GM21515 (cell line): ENCODE measurements around the gene TMEM258.

Source experiments
- ATAC-seq: cut with Tn5 transposase; IDR thresholded peaks from one replicate; pipeline ENCODE4 v1.9.1; 2021; ENCODE audit not compliant: unreplicated experiment

Gene TMEM258

DNA sequence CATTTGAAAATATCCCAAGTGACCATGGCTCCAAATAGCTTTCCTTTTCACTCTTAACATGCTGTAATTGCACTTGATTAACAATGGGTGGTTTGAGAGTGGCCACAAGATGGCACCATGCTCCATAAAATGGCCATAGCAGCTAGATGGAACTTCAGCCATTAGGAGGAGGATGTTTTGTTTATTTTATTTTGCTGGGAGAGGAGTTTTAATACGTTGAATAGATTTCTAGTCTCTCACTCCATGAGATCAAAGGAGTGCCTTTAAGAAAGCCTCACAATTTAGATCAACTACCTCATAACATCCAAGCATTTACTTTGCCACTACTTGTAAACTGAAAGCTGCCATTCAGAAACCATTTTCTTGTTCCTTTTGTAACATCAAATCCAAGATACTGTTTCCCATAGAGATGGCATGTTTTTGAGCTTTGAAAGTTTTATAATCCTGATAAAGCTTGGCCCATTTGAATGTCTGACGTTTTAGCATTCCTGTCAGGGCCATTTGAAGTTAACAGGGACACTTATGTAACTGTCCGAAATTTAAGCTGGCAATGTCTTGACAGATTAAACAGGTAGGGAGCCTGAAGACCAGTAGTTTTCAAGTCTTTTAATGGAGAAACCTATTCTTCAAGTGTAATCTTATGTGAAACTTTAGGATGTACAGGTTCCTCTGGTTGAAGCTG lies 5.0 kb upstream of the TMEM258 start:
- ATAC-seq, result no peak

DNA sequence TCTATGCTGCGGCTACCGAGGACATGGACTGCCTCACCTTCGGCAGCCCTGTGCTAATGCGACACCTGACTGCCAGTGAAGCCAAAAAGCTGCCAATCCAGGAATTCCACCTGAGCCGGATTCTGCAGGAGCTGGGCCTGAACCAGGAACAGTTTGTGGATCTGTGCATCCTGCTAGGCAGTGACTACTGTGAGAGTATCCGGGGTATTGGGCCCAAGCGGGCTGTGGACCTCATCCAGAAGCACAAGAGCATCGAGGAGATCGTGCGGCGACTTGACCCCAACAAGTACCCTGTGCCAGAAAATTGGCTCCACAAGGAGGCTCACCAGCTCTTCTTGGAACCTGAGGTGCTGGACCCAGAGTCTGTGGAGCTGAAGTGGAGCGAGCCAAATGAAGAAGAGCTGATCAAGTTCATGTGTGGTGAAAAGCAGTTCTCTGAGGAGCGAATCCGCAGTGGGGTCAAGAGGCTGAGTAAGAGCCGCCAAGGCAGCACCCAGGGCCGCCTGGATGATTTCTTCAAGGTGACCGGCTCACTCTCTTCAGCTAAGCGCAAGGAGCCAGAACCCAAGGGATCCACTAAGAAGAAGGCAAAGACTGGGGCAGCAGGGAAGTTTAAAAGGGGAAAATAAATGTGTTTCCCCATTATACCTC lies 3.6 kb upstream of the TMEM258 start:
- ATAC-seq, result no peak

DNA sequence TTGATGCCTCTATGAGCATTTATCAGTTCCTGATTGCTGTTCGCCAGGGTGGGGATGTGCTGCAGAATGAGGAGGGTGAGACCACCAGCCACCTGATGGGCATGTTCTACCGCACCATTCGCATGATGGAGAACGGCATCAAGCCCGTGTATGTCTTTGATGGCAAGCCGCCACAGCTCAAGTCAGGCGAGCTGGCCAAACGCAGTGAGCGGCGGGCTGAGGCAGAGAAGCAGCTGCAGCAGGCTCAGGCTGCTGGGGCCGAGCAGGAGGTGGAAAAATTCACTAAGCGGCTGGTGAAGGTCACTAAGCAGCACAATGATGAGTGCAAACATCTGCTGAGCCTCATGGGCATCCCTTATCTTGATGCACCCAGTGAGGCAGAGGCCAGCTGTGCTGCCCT lies 3.1 kb upstream of the TMEM258 start:
- no peak for ATAC-seq

DNA sequence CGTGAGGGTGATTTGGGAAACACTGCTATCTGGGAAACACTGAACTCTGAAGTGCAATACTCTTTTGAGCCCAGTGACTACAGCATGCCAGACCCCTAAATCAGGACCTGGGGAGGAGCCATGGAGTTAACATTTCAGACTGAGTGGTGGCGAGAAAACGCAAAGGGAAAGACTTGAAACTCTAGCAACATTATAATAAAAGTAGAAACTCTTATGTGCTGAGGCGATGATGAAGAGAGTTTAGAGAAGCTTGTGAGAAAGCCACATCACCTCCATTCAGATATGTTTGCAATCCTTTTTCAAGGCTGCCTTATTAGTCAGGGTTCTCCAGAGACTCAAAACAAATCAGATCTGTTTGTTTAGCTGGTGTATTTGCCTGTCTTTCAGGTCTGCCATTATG lies 2.2 kb upstream of the TMEM258 start:
- ATAC-seq, result no peak

DNA sequence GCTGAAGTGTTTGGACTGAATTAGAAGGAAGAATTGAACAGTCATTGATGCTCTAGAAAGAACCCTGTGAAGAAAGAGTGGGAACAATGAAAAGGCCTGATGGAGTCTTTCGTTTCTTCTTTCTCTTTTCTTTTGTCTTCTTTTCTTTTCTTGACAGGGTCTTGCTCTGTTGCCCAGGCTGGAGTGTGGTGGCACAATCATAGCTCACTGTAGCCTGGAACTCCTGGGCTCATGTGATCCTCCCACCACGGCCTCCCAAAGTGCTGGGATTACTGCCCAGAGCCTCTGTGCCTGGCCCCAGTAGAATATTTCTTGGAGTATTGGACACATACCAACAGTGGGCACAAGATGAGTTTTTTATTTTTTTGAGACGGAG lies 1.4 kb upstream of the TMEM258 start:
- no peak for ATAC-seq

DNA sequence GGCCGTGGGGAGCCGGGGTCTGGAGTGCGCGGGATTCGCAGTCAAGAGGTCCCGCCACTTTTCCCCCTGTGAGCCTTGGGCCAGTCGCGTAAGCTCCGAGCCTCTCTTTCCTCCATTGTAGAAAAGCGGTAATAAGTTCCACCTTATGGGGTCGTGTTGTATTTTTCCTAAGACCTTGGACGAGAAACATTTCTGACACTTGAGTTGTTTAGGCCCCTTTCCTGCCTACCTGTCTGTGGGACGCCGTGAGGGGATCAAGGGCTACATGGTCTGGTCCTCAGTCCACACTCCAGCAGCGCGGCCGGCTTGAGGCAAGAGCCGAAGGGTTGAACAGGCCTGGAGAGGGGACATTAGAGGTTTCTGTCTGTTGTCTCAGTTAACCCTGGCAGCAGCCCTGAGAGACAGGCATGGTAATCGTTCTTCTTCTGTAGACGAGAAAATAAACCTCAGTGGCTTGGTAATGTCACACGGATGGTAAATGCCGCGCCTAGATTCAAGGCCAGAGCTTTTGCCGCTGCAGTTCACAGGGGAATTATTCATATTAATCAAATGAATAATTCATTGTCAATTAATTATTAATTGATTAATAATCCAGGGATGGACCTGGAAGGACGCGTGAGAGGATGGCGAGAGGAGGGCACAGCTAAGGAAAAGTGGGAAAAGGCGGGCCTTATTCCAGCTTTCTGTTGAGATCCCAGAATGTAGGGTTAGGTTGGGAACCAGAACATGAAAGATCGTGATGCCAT lies 857 bp upstream of the TMEM258 start:
- peak; percentile 21 for ATAC-seq

DNA sequence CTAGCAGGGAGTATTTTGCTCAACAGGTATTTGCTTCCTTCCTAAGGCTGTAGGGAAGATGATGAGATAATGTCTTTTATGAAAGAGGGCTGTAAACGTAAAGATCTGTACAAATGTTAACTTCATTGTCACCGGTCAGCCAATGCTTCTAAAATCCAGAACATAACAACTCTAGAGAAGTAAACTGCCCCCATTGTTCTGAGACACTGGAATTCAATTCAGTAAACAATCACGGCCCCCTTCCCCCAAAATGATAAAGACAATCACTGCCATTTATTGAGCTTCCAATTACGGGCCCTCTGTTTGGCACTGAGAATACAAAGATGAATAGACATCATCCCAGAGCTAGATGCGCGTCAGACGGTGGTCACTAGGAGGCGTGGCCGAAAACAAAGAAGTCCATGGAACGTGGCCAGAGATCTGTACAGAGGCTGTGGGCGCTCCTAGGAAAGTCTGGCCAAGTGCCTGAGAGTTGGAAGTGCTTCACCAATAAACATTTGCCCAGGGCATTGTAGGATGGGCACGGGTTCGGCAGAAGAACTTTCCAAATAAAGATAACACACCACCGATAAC lies 576 bp downstream of the TMEM258 start:
- peak; percentile 17 for ATAC-seq

DNA sequence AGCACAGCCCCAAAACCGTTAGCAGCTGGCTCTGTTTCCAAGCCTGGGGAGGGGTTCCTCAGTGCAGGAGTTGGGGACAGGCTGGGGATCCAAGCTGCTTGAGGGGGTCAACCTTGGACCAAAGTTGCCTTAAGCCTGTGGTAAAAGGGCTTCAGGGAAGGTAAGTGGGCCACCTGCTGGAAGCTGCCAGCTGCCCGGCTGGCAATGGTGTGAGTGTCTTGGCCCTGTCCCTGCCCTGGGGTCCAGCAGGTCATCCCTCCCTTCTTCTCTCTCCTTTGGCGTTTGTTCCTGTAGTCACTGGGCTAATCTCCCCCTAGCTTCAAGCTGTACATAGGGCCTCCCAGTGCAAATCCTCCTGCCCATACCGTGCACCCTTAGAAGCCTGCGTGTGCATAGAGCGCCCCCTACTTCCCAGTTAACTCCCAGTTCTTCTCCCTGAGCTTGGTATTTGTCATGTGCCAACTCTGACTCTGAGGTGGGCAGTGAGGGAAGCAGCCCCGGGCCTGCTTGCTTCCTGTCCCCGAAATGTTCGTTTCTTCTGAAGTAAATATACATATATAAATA lies 4.4 kb downstream of the TMEM258 start:
- ATAC-seq, result no peak

DNA sequence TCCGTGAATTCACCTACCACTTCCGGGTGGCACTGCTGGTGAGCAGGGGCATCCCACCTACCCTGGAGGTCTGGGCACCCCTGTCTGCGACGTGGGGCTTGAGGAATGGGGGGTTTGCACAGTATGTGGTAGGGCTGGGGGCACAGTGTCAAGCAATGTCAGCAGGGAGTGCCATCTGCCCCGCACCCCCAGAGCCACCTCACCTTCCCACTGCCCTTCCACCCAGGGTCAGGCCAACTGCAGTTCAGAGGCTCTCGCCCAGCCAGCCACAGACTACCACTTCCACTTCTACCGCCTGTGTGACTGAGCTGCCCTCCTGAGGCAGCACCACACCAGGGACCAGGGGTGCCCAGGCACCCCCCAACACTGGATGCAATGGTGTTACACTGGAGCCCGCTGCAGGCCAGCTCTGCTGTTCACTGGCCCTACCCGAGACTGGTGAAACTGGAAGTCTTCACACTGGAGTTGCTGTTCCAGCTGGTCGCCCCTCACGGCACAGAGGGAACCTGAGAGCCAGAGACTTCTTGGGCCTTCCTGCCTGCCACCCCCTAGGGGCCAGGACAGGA lies 6.5 kb downstream of the TMEM258 start:
- ATAC-seq, result no peak

DNA sequence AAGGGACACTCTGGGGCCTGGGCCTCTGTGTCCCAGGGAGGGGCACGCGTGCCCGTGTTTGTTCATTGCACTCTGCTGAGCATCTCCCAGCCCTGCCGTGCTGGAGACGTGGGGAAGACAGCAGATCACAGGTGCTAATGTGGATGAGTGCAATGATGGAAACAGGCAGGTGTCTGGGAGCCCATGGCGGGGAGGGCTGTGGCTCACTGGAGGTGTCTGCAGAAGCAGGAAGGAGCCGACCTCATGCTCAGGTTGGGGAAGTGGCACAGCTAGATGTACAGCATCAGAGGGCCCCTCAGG lies 7.9 kb downstream of the TMEM258 start:
- no peak for ATAC-seq

DNA sequence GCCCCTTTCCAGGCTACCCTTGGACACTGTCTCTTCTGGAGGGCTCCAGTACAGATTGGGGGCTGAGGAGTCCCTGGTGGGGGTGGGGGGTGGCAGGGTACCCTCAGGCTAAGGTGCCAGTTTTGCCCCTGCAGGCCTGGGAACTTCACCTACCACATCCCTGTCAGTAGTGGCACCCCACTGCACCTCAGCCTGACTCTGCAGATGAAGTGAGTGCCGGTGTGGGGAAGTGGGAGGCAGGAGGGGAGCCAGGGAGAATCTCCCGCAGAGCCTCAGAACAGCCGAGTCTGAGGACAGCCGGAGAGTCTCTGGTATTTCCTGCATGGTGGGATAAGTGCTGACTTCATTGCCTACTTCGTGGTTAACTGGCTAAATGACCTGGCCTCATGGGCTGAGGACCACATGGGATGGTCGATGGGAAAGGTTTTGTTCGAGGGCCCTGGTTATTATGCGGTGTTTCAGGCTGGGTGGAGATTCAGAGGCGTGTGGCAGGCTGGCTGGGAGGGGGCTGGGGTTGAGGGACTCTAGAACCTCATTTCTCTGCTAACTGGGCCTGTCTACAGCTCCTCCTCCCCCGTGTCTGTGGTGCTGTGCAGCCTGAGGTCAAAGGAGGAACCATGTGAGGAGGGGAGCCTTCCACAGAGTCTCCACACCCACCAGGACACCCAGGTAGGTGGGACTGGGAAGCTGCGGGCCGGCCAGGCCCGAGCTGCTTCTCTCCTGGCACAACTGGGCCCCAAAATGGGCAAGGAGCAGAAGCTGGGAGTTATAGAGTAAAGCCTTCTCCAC lies 8.5 kb downstream of the TMEM258 start:
- no peak for ATAC-seq

DNA sequence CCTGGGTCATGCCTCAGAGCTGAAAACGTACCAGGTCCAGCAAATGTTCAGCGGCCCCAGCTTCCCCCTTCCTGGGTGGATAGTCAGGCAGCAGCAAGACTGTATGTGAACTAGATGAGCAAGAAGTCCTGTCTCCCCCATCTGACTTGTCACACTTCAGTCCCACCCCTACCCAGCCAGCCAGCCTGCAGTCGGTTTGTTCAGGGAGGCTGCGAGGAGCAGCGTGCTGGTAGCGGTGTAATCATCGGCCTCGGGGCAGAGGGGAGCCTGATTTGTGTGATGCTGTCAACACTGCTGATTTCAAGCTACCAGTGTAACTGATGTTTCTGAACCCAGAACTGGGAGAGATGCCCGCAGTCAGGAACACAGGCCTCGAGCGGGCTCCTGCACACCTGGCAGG lies 9.6 kb downstream of the TMEM258 start:
- no peak for ATAC-seq

DNA sequence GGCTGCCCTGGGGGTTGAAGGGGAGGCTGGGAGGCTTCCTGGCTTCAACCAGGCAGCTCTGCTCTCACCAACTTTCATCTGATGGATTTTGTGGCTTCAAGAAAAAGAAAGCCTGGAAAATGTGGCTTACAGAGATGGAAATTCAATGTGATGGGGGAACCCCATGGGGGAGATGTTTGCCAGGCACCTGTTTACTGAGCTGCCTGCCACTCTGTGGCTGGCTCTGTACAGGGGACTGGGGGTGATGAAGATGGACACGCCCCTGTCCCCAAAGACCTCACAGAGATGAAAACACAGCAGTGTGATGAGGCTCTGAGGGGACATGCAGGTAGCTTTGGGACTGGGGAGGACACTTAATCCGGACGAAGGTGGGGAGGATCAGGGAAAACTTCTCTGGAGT lies 10.1 kb downstream of the TMEM258 start:
- ATAC-seq, result no peak

DNA sequence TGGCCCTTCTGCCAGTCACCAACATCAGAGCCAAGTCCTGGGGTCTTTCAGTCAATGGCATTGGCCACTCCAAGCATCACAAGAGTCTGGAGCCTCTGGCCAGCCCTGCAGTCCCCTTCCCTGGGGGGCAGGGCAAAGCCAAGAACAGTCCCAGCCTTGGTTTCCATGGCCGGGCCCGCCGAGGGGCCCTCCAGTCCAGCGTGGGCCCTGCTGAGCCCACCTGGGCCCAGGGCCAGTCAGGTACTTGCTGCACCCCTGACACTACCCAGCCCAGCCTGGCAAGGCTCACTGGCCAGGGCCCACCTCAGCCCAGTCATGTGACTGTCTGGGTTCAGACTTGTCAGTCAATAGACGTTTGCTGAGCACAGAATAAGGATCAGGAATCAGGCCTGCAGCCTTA lies 10.8 kb downstream of the TMEM258 start:
- ATAC-seq, result no peak

DNA sequence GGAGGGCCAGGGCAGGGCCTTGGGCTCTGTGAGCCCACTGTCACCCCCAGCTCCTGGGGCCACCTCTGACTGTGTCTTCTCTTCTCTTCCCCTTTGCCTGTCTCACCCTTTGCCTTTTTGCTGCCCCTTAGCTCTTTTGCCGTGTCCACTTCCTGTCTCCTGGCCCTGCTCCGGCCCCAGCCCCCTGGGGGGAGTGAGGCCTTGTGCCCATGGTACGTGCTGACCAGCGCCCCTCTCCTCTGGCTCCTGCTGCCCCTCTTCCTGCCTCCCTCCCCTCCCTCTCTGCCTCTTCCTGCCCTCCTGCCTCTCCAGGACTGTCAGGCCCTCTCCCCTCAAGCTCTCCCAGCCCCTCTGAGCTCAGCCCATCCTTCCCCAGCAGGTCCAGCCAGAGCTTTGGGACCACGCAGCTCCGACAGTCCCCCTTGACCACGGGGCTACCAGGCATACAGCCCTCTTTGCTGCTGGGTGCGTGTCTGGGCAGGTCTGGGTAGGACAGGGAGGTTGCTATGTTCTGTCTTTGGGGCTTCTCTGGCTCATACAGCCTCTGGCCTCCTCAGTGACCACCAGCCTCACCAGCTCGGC lies 11.7 kb downstream of the TMEM258 start:
- no peak for ATAC-seq

DNA sequence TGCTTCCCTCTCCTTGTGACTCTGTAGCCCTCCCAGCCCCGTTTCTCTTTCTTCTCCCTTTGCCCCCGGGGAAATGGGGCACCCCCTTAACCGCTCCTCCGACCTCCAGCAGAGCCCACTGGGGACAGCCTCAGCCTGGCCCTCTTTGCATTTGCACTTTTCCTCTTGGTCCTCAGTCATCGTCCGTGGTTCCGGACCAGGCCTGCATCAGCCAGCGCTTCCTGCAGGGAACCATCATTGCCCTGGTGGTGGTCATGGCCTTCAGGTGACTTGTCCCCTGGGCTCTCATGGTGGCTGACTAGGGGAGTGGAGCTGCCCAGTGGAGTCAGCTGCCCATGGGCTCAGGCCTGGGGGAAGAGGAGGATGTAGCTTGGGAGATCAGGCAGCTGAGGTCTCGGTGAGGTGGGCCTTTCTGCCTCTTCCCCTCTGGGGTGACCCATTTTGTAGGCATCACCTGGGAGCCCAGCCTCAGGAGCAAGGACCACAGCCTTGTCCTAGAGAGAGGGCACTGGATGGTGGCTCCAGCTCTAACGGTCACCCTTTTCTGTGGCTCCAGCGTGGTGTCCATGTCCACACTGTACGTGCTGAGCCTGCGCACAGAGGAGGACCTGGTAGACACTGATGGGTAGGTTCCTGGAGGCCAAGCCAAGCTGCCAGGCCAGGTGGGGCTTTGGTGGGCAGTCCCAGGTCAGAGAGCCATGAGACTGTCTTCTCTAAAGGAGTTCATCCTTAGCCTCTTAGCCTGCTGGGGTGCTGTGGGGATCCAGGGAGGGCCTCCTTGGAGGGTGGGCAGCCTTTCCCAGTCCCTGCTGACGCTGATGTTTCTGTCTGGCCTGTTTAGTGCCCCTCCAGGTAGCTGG lies 12.5 kb downstream of the TMEM258 start:
- no peak for ATAC-seq

DNA sequence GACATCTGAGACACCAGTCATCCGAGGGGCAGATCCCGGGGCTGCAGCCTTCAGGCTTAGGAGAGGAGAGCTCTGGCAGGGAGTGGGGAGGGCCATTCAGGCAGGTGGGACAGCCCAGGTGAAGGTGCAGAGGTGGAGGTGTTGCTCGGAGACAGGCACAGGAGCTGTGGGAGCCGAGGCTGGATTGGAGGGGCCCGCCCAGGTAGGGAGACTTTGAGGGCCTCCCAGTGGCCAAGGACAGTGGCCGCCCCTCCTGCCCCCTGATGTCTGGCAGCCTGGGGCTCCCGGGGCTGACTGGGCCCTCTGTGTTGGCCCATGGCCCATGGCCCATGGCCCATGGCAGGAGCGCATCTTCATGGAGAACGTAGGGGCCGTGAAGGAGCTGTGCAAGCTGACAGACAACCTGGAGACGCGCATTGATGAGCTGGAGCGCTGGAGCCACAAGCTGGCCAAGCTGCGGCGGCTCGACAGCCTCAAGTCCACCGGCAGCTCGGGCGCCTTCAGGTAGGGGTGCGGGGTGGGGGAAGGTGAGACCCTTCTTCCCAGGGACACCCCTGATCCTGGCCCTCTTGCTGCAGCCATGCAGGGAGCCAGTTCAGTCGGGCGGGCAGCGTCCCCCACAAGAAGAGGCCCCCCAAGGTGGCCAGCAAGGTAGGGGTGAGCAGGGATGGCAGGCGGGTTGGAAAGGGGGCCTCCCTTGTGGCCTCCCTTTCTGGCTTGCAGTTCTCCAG lies 13.3 kb downstream of the TMEM258 start:
- ATAC-seq, result no peak

DNA sequence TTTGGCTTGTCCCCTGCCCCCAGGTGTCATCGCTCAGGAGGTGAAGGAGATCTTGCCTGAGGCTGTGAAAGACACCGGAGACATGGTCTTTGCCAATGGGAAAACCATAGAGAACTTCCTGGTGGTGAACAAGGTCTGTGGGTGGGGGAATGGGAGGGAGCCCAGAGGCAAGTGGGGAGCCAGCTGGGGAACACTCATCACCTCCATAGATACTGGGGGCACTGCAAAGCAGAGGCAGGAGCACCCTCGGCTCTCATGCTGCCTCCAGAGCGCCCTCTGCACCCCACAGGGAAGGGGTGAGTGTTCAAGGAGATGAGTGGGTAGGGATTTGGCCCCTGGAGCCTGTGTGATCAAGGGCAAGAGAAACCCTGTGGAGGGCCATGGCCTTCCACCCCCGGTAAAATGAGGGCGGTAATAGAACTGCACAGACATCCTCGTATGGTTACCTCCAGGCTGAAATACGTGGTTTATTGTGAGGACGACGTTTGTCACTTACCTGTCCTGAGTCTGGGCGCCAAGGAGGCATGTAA lies 14.0 kb downstream of the TMEM258 start:
- no peak for ATAC-seq
